OCI-LY3 (cell line): ENCODE data around the gene KHNYN.

Experiments used
- EZH2phosphoT487 ChIP-seq: fragments of 200-600 bp; shearing (Covaris generic); IDR thresholded peaks from 2 replicates; pipeline ENCODE4 v1.6.1; 2018; ENCODE audit warnings: antibody characterized with exemption, mixed run types, low read depth
- TF ChIP-seq, protein P1 (sequence below): fragments of 200-600, 300-600 bp; sonication (generic); IDR thresholded peaks from 2 replicates; pipeline ENCODE4 v1.5.1; 2014; ENCODE audit warnings: antibody characterized with exemption, low read length, low read depth

- TF ChIP-seq, protein P1, sequence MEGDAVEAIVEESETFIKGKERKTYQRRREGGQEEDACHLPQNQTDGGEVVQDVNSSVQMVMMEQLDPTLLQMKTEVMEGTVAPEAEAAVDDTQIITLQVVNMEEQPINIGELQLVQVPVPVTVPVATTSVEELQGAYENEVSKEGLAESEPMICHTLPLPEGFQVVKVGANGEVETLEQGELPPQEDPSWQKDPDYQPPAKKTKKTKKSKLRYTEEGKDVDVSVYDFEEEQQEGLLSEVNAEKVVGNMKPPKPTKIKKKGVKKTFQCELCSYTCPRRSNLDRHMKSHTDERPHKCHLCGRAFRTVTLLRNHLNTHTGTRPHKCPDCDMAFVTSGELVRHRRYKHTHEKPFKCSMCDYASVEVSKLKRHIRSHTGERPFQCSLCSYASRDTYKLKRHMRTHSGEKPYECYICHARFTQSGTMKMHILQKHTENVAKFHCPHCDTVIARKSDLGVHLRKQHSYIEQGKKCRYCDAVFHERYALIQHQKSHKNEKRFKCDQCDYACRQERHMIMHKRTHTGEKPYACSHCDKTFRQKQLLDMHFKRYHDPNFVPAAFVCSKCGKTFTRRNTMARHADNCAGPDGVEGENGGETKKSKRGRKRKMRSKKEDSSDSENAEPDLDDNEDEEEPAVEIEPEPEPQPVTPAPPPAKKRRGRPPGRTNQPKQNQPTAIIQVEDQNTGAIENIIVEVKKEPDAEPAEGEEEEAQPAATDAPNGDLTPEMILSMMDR = no peak
- TF ChIP-seq EZH2phosphoT487 = no peak
Measured at GRCh38 chr14:24407608-24408325, 22.0 kb upstream of the KHNYN start.
